Adrenal gland (tissue), 5 donors: ENCODE measurements around the gene RPTOR.

ENCODE experiments used
- POLR2A ChIP-seq, 2 donors: fragments of 450-650 bp; IDR thresholded peaks; one replicate each; pipeline ENCODE4 v1.6.1; 2017; ENCODE audit warnings: antibody characterized with exemption in 2 of 2, mild to moderate bottlenecking in 2 of 2, moderate library complexity in 1 of 2
- TF ChIP-seq, protein P1 (sequence below), 6 experiments: fragments of 450-650 bp in 4 of 6; fragments of 200-600 bp in 2 of 6; sonication (generic) in 1 of 6; IDR thresholded peaks; 1 replicate in 5 of 6; 2 replicates in 1 of 6; pipeline versions ENCODE4 v1.5.1 to v1.8.0; 2016 to 2021; ENCODE audit warnings: antibody characterized with exemption in 6 of 6, mild to moderate bottlenecking in 2 of 6, moderate library complexity in 1 of 6
- donor health status: DM: no; HTN: no; CAD: no.

DNA sequence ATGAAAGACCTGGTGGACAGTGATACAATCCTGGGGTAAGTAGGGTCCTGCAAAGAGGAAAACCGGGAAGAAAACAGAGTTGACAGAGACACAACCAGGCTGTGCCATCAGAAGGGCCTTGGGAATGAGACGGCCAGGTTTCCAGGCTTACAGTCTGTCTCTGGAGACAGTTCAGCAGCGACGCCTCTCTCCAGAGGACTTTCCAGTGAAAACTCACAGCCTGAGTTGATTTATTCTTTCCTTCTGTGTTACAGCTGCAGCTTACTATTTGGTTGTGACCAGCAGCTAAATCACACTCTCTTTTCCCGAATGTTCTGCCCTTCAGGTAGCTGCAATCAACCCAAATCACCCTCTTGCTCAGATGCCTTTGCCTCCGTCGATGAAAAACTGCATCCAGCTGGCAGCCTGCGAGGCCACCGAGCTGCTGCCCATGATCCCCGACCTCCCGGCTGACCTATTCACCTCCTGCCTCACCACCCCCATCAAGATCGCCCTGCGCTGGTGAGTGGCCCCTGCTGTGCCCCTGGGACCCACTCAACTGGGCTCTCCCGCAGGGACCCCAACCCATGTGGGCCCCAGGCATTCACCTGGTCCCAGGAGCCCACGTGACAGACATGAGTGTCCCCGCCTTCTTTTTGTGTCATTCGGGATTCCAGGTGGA is 209.2 kb downstream of the RPTOR start:
- TF ChIP-seq, protein P1, sequence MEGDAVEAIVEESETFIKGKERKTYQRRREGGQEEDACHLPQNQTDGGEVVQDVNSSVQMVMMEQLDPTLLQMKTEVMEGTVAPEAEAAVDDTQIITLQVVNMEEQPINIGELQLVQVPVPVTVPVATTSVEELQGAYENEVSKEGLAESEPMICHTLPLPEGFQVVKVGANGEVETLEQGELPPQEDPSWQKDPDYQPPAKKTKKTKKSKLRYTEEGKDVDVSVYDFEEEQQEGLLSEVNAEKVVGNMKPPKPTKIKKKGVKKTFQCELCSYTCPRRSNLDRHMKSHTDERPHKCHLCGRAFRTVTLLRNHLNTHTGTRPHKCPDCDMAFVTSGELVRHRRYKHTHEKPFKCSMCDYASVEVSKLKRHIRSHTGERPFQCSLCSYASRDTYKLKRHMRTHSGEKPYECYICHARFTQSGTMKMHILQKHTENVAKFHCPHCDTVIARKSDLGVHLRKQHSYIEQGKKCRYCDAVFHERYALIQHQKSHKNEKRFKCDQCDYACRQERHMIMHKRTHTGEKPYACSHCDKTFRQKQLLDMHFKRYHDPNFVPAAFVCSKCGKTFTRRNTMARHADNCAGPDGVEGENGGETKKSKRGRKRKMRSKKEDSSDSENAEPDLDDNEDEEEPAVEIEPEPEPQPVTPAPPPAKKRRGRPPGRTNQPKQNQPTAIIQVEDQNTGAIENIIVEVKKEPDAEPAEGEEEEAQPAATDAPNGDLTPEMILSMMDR (IDR thresholded peaks at IDR 0.05): no peak
- TF ChIP-seq POLR2A (IDR thresholded peaks at IDR 0.05): no peak
